ENCODE measurements around the gene CAB39L. TPM values are rescaled to one million over a fixed set of nuclear protein-coding genes. Genes with fewer than 3 reads are reported as not detected.
"Not testable (repeated sequence)": the region's sequence is repeated elsewhere in the genome, so short reads cannot be mapped to it uniquely, and the experiment has no call there.

The CAB39L gene
- total RNA-seq, 1 donor from 2014 or later: 8.8 TPM

- Mint-ChIP-seq H3K9me3 (ENCODE audit: low read depth) (no peaks in the 10 kb centered on the region), H3K4me1 (ENCODE audit: low read depth) (peaks cover 7% of the 10 kb centered on the region), H3K27ac (no peak overlapping the region), H3K4me3 (ENCODE audit: low read depth) (no peak overlapping the region), H3K27me3 (no peaks in the 10 kb centered on the region), H3K36me3 (ENCODE audit: insufficient read depth) (no peaks in the 10 kb centered on the region)
- TF ChIP-seq CTCF (IDR thresholded peaks at IDR 0.05; ENCODE audit: unreplicated experiment): no peak
- DNase-seq (ENCODE audit: low spot score, unreplicated experiment): no peak
Observed at GRCh38 chr13:49295244-49295643, 148.6 kb downstream of the CAB39L start.

DNA sequence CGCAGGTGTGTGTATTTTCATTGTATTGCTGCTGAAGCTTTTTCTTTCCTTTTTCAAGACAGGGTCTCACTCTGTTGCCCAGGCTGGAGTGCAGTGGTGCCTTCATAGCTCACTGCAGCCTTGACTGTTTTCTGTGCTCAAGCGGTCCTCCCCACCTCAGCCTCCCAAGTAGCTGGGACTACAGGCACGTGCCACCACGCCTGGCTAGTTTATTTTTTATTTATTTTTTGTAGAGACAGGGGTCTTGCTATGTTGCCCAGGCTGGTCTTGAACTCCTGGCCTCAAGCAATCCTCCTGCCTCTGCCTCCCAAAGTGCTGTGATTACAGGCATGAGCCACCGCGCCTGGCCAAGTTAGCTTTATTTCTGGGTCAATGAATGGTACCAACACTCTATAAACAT, 149.1 kb downstream of the CAB39L start:
- H3K9me3 Mint-ChIP-seq (ENCODE audit: low read depth); H3K4me3 Mint-ChIP-seq (ENCODE audit: low read depth); H3K27ac Mint-ChIP-seq; DNase-seq (ENCODE audit: low spot score, unreplicated experiment); H3K36me3 Mint-ChIP-seq (ENCODE audit: insufficient read depth); H3K4me1 Mint-ChIP-seq (ENCODE audit: low read depth); H3K27me3 Mint-ChIP-seq: not testable (repeated sequence)

- no peak for TF ChIP-seq CTCF (IDR thresholded peaks at IDR 0.05; ENCODE audit: unreplicated experiment)
- no peak overlapping the region for H3K4me3 Mint-ChIP-seq (ENCODE audit: low read depth)
- H3K27me3 Mint-ChIP-seq: no peaks in the 10 kb centered on the region
- DNase-seq (ENCODE audit: low spot score, unreplicated experiment): no peak
- no peaks in the 10 kb centered on the region for H3K9me3 Mint-ChIP-seq (ENCODE audit: low read depth)
- no peaks in the 10 kb centered on the region for H3K36me3 Mint-ChIP-seq (ENCODE audit: insufficient read depth)
- no peaks in the 10 kb centered on the region for H3K4me1 Mint-ChIP-seq (ENCODE audit: low read depth)
- no peak overlapping the region for H3K27ac Mint-ChIP-seq
Observed at GRCh38 chr13:49292742-49293486, 150.9 kb downstream of the CAB39L start.

DNA sequence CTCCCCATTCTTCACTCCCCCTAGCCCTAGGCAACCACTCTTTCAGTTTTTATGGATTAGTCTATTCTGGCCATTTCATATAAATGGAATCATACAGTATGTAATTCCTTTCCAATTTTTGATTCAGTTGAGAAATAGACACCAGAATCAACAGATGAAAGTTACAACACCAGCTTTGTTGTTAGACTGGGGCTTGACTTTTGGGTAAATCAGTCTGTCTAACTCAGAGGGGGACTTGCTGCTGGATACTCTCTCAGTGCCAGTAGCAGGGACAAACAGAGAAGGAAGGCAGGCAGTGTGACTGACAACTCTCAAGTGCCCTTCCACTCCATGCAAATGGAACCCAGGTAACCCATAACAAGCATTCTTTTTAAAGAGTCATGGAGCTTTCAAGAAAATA, 155.4 kb downstream of the CAB39L start:
- Mint-ChIP-seq H3K27me3 (no peaks in the 10 kb centered on the region), H3K27ac (no peak overlapping the region), H3K4me3 (ENCODE audit: low read depth) (no peak overlapping the region), H3K36me3 (ENCODE audit: insufficient read depth) (no peaks in the 10 kb centered on the region), H3K4me1 (ENCODE audit: low read depth) (no peaks in the 10 kb centered on the region), H3K9me3 (ENCODE audit: low read depth) (no peaks in the 10 kb centered on the region)
- no peak for DNase-seq (ENCODE audit: low spot score, unreplicated experiment)
- TF ChIP-seq CTCF (IDR thresholded peaks at IDR 0.05; ENCODE audit: unreplicated experiment): no peak

GRCh38 chr13:49287995-49288394, 155.9 kb downstream of the CAB39L start:
- Mint-ChIP-seq H3K27ac (no peak overlapping the region), H3K36me3 (ENCODE audit: insufficient read depth) (no peaks in the 10 kb centered on the region), H3K27me3 (no peaks in the 10 kb centered on the region), H3K4me1 (ENCODE audit: low read depth) (no peaks in the 10 kb centered on the region), H3K4me3 (ENCODE audit: low read depth) (no peak overlapping the region), H3K9me3 (ENCODE audit: low read depth) (no peaks in the 10 kb centered on the region)
- no peak for DNase-seq (ENCODE audit: low spot score, unreplicated experiment)
- no peak for TF ChIP-seq CTCF (IDR thresholded peaks at IDR 0.05; ENCODE audit: unreplicated experiment)

DNA sequence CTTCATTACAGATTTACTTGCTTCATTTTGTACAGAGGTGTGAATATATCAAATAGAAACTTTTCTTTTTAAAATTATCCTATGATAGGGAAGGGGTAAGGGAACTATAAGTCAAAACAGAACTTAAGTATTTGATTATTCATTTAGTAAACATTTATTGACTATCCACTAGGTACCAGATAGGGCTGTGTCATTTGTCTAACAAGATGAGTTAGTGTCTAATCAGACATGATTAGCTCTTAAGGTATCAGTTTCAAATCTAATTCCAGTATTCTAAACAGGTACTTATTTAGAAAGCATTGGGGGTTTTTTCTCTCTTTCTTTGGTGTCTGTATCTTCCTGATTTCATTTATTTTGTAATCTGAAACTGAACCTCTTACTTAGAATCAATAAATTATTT, 164.0 kb downstream of the CAB39L start:
- TF ChIP-seq CTCF (IDR thresholded peaks at IDR 0.05; ENCODE audit: unreplicated experiment): no peak
- Mint-ChIP-seq H3K27ac (no peak overlapping the region), H3K9me3 (ENCODE audit: low read depth) (no peaks in the 10 kb centered on the region), H3K27me3 (no peaks in the 10 kb centered on the region), H3K4me3 (ENCODE audit: low read depth) (no peak overlapping the region), H3K4me1 (ENCODE audit: low read depth) (peaks cover 5% of the 10 kb centered on the region), H3K36me3 (ENCODE audit: insufficient read depth) (no peaks in the 10 kb centered on the region)
- no peak for DNase-seq (ENCODE audit: low spot score, unreplicated experiment)

Data from progenitor cell of endocrine pancreas (in vitro differentiated cells).